ENCODE data around the gene BST1.

DNA sequence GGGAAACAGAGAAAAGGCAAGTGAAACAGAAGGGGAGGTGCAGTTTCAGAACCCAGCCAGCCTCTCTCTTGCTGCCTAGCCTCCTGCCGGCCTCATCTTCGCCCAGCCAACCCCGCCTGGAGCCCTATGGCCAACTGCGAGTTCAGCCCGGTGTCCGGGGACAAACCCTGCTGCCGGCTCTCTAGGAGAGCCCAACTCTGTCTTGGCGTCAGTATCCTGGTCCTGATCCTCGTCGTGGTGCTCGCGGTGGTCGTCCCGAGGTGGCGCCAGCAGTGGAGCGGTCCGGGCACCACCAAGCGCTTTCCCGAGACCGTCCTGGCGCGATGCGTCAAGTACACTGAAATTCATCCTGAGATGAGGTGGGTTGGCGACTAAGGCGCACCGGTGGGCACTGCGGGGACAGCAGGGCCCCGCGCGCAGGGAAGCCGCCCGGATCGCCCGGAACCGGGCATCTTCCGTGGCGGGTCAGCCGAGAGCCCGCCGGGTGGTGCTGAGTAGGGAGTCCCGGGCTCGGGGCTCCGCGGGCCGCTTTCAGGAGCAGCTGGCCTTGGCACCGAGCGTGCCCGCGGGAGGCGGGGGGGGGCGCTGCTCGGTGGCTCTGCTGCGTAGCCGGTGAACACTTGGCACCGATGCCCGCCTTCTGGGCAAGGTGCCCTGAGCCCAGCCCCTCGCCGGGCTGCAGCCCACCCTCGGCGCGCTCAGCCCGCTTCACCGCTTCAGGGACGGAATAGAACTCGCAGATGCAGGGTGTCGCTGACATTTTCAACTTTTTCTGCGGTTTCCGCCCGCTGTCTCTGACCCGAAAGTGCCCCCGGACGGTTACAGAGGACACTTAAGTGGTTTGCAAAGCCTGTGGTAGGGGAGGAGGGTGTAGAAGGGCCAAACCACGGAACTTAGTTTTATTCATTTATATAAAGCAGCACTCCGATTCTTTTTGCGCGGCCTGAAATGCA, 75.7 kb downstream of the BST1 start, which contains the start of gene CD38:
- TF ChIP-seq CTCF (conservative IDR thresholded peaks at IDR 0.05 in 1 of 2, IDR thresholded peaks at IDR 0.05 in 1 of 2; ENCODE audit: extremely low read depth in 1 of 2, insufficient read depth in 1 of 2, low read depth in 1 of 2, low read length in 2 of 2) (no peak), EZH2 (IDR thresholded peaks at IDR 0.05; ENCODE audit: borderline replicate concordance, low read length) (no peak)
